Panc1 (cell line): Measurements from ENCODE around the gene PIK3R1.

Source experiments
- CTCF ChIP-seq: fragments of 450-650 bp; IDR thresholded peaks from 2 replicates; pipeline ENCODE4 v1.5.1; 2017; ENCODE audit warnings: mild to moderate bottlenecking
- POLR2AphosphoS5 ChIP-seq: IDR thresholded peaks from 2 replicates; pipeline ENCODE4 v1.6.1; 2012; ENCODE audit warnings: mild to moderate bottlenecking, low read depth, low read length, moderate library complexity

DNA sequence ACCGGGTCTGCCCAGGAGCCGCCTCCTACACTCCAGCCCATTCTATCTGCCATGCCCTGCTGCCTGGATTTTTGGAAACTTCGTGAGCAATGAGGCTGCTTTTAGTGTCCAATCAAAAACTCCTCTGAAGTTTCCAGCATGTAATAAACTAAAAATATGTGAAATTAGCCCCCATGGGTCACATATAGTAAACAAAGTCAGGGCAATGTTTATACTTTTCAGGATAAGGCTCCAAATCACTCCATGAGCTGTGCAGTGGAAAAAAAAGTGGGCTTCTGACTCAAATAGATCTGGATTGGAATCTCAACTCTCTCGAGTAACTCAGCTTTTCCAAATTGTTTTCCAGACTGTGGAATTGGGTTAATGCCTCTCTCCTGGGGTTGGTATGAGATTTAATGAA is 68.2 kb downstream of the PIK3R1 start:
- TF ChIP-seq CTCF, result no peak
- TF ChIP-seq POLR2AphosphoS5, result no peak
